ENCODE measurements around the gene MORN1. TPM values are rescaled to one million over a fixed set of nuclear protein-coding genes. Genes with fewer than 3 reads are reported as not detected.

MORN1 gene
- polyA plus RNA-seq, 1 of the 3 experiments (the other 2 are of a cell fraction), result 16.3 TPM

DNA sequence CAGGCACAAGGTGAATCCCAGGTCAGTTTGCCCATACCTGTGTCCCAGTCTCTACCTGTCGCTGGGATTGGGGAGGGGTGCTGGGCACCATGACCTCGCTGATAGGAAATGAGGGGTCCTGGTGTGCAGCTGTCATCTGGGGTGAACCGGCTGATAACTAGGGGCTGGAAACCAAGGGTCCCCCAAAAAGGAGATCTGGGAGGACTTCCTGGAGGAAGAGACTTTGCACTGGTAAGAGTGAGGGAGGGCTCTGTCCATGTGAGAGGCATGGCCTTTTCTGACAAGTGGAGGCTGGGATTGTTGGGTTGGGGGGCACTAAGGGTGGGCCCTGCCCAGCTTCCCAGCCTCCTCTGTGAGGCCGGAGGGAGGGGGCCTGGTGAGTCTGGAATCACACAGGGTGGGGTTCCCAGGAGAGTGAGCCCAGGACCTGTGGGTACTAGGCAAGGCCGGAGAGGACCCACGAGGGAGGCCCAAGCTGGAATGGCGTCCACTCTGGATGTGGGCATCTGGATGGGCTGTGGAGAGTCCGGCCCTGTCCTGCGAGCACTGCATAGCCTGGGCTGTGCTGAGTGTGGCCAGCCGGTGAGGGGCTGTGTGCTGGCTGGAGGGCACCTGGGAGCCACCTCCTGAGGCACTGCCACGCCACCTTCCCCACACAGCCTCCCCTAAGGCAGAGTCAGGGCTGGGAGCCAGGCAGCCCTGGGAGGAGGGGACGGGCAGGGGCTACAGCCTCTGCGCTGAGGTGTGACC, 25.9 kb upstream of the MORN1 start:
- no peaks in the 10 kb centered on the region for H3K79me2 ChIP-seq (ENCODE audit: insufficient read depth)
- WGBS (ENCODE audit: low lambda C conversion rate), result 61% methylated on average over 3 of the region's 13 CpGs
- DNase-seq, result no peak
- no peak overlapping the region for H2AFZ ChIP-seq (ENCODE audit: low read depth)
- no peaks in the 10 kb centered on the region for H3K9me3 ChIP-seq
- peaks cover 7 to 29% of the 10 kb centered on the region in 2 experiments; a peak in 1 of 4 replicates for H3K4me1 ChIP-seq (ENCODE audit: control insufficient read depth in 1 of 2, insufficient read depth in 2 of 2, low read depth in 1 of 2, low read length in 1 of 2)
- H3F3A ChIP-seq (replicated peaks; ENCODE audit: insufficient read depth), result no peaks in the 10 kb centered on the region
- no peak overlapping the region for H3K27ac ChIP-seq (ENCODE audit: low read depth in 2 of 2, low read length in 1 of 2)
- H3K9me2 ChIP-seq, result no peaks in the 10 kb centered on the region
- POLR2A ChIA-PET, result interaction anchor here (1.1 kb wide), 1 partner anchor 17 kb away, joined by 4 read pairs; no protein-coding TSS in a partner anchor
- H3K27me3 ChIP-seq (ENCODE audit: insufficient read depth), result peaks cover 35% of the 10 kb centered on the region
- no peaks in the 10 kb centered on the region for H4K20me1 ChIP-seq (ENCODE audit: insufficient read depth)
- no peak overlapping the region for H3K4me3 ChIP-seq (ENCODE audit: low read depth in 2 of 2, low read length in 1 of 2)
- no peak for TF ChIP-seq ELF1 (IDR thresholded peaks at IDR 0.05)
- TF ChIP-seq FOXM1 (IDR thresholded peaks at IDR 0.05; ENCODE audit: low read depth), result no peak
- no peak for TF ChIP-seq RFX5 (IDR thresholded peaks at IDR 0.05; ENCODE audit: low read length)
- TF ChIP-seq, protein P1, sequence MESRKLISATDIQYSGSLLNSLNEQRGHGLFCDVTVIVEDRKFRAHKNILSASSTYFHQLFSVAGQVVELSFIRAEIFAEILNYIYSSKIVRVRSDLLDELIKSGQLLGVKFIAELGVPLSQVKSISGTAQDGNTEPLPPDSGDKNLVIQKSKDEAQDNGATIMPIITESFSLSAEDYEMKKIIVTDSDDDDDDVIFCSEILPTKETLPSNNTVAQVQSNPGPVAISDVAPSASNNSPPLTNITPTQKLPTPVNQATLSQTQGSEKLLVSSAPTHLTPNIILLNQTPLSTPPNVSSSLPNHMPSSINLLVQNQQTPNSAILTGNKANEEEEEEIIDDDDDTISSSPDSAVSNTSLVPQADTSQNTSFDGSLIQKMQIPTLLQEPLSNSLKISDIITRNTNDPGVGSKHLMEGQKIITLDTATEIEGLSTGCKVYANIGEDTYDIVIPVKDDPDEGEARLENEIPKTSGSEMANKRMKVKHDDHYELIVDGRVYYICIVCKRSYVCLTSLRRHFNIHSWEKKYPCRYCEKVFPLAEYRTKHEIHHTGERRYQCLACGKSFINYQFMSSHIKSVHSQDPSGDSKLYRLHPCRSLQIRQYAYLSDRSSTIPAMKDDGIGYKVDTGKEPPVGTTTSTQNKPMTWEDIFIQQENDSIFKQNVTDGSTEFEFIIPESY (IDR thresholded peaks at IDR 0.05; ENCODE audit: borderline replicate concordance, low read depth), result no peak
- TF ChIP-seq TCF12 (IDR thresholded peaks at IDR 0.05), result no peak
- TF ChIP-seq YY1 (IDR thresholded peaks at IDR 0.05; ENCODE audit: low read depth), result no peak
- no peak for TF ChIP-seq RCOR1 (IDR thresholded peaks at IDR 0.05; ENCODE audit: low read length)
- TF ChIP-seq NRF1 (IDR thresholded peaks at IDR 0.05; ENCODE audit: low read depth, low read length), result no peak
- no peak for TF ChIP-seq RXRA (IDR thresholded peaks at IDR 0.05; ENCODE audit: borderline replicate concordance, low read depth)
- no peak for TF ChIP-seq REST (IDR thresholded peaks at IDR 0.05; ENCODE audit: low read depth, low read length)
- CTCF ChIA-PET, result interaction anchor here (0.8 to 4.0 kb wide), 6 partner anchors 13 to 369 kb away, joined by 3 to 44 read pairs (median 8); partner anchors contain the start of gene FAAP20
- H3K4me2 ChIP-seq, result no peak overlapping the region
- H3K36me3 ChIP-seq (replicated peaks in 1 of 2; ENCODE audit: control insufficient read depth in 1 of 2, insufficient read depth in 2 of 2, low read length in 1 of 2), result no peaks in the 10 kb centered on the region
- no peak overlapping the region for H3K9ac ChIP-seq

GRCh38 chr1:2416403-2416802, 25.0 kb upstream of the MORN1 start:
- H4K20me1 ChIP-seq (ENCODE audit: insufficient read depth), result no peaks in the 10 kb centered on the region
- H3K9me3 ChIP-seq, result no peaks in the 10 kb centered on the region
- peaks cover 35% of the 10 kb centered on the region for H3K27me3 ChIP-seq (ENCODE audit: insufficient read depth)
- H3K36me3 ChIP-seq (replicated peaks in 1 of 2; ENCODE audit: control insufficient read depth in 1 of 2, insufficient read depth in 2 of 2, low read length in 1 of 2), result no peaks in the 10 kb centered on the region
- CTCF ChIA-PET, result interaction anchor here (0.8 to 4.0 kb wide), 4 partner anchors 14 to 222 kb away, joined by 3 to 44 read pairs (median 8); partner anchors contain the start of gene FAAP20
- POLR2A ChIA-PET, result interaction anchor here (0.7 kb wide), 1 partner anchor 45 kb away, joined by 3 read pairs; no protein-coding TSS in a partner anchor
- no peak for DNase-seq
- no peaks in the 10 kb centered on the region for H3K9me2 ChIP-seq
- H3K4me2 ChIP-seq, result no peak overlapping the region
- H3K27ac ChIP-seq (ENCODE audit: low read depth in 2 of 2, low read length in 1 of 2), result no peak overlapping the region
- no peaks in the 10 kb centered on the region for H3F3A ChIP-seq (replicated peaks; ENCODE audit: insufficient read depth)
- peaks cover 8% of the 10 kb centered on the region for H3K79me2 ChIP-seq (ENCODE audit: insufficient read depth)
- peaks cover 7 to 34% of the 10 kb centered on the region in 2 experiments; a peak in 1 of 4 replicates for H3K4me1 ChIP-seq (ENCODE audit: control insufficient read depth in 1 of 2, insufficient read depth in 2 of 2, low read depth in 1 of 2, low read length in 1 of 2)
- 68% methylated on average over 5 of the region's 12 CpGs for WGBS (ENCODE audit: low lambda C conversion rate)
- no peak overlapping the region for H3K4me3 ChIP-seq (ENCODE audit: low read depth in 2 of 2, low read length in 1 of 2)
- no peak overlapping the region for H3K9ac ChIP-seq
- H2AFZ ChIP-seq (ENCODE audit: low read depth), result no peak overlapping the region
- TF ChIP-seq, protein P2, sequence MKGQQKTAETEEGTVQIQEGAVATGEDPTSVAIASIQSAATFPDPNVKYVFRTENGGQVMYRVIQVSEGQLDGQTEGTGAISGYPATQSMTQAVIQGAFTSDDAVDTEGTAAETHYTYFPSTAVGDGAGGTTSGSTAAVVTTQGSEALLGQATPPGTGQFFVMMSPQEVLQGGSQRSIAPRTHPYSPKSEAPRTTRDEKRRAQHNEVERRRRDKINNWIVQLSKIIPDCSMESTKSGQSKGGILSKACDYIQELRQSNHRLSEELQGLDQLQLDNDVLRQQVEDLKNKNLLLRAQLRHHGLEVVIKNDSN (IDR thresholded peaks at IDR 0.05; ENCODE audit: borderline replicate concordance, low read depth), result no peak
- TF ChIP-seq TCF12 (IDR thresholded peaks at IDR 0.05) (no peak), RFX5 (IDR thresholded peaks at IDR 0.05; ENCODE audit: low read length) (no peak), NFIC (IDR thresholded peaks at IDR 0.05; ENCODE audit: borderline replicate concordance) (no peak), USF2 (IDR thresholded peaks at IDR 0.05; ENCODE audit: borderline replicate concordance, low read depth, low read length) (no peak), SMC3 (IDR thresholded peaks at IDR 0.05; ENCODE audit: low read depth, low read length) (no peak), MEF2A (IDR thresholded peaks at IDR 0.05; ENCODE audit: borderline replicate concordance, low read depth) (no peak), JUND (IDR thresholded peaks at IDR 0.05) (no peak), GATA2 (CRISPR knock-in tag; IDR thresholded peaks at IDR 0.05) (no peak), POLR2AphosphoS5 (IDR thresholded peaks at IDR 0.05; ENCODE audit: low read depth, low read length) (no peak)
- TF ChIP-seq, protein P3, sequence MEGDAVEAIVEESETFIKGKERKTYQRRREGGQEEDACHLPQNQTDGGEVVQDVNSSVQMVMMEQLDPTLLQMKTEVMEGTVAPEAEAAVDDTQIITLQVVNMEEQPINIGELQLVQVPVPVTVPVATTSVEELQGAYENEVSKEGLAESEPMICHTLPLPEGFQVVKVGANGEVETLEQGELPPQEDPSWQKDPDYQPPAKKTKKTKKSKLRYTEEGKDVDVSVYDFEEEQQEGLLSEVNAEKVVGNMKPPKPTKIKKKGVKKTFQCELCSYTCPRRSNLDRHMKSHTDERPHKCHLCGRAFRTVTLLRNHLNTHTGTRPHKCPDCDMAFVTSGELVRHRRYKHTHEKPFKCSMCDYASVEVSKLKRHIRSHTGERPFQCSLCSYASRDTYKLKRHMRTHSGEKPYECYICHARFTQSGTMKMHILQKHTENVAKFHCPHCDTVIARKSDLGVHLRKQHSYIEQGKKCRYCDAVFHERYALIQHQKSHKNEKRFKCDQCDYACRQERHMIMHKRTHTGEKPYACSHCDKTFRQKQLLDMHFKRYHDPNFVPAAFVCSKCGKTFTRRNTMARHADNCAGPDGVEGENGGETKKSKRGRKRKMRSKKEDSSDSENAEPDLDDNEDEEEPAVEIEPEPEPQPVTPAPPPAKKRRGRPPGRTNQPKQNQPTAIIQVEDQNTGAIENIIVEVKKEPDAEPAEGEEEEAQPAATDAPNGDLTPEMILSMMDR (IDR thresholded peaks at IDR 0.05), result no peak

Data from SK-N-SH (cell line).